HEK293 (cell line): ENCODE measurements around the gene OR52E2.

Source experiments
- CTCF ChIA-PET: fragments of 350-600 bp; formaldehyde crosslinking; extraction: SDS; loops from one replicate; lab custom pipeline; 2021; ENCODE audit warnings: antibody characterized with exemption; lab: Yijun Ruan, JAX
- POLR2A ChIA-PET: fragments of 300-600 bp; formaldehyde crosslinking; extraction: SDS; loops from one replicate; lab custom pipeline; 2020; ENCODE audit warnings: antibody characterized with exemption, inconsistent platforms; lab: Yijun Ruan, JAX
- H3K27ac ChIP-seq: fragments of 200-500 bp; sonication (Bioruptor generic); 2 replicates; pipeline ENCODE4 v1.5.1; 2014; ENCODE audit warnings: low read depth, low read length, control low read depth, inconsistent platforms; ENCODE audit errors: extremely low read depth
- H3K36me3 ChIP-seq, 2 experiments: fragments of 200-500 bp in 1 of 2; sonication (Bioruptor generic) in 1 of 2; 1 replicate in 1 of 2; 2 replicates in 1 of 2; pipeline ENCODE4 v1.5.1; 2014 to 2017; ENCODE audit warnings: inconsistent platforms in 2 of 2, low read length in 2 of 2; ENCODE audit not compliant: control insufficient read depth in 2 of 2, insufficient read depth in 1 of 2
- H3K4me1 ChIP-seq: fragments of 200-500 bp; sonication (Bioruptor generic); 2 replicates; pipeline ENCODE4 v1.5.1; 2014; ENCODE audit warnings: mild to moderate bottlenecking, low read length, inconsistent platforms; ENCODE audit not compliant: control insufficient read depth, insufficient read depth
- H3K4me3 ChIP-seq: 2 replicates; pipeline ENCODE4 v1.5.1; 2011; ENCODE audit warnings: low read depth, mild to moderate bottlenecking, control low read depth, low read length, moderate library complexity
- H3K9me3 ChIP-seq: fragments of 200-500 bp; sonication (Bioruptor generic); 2 replicates; pipeline ENCODE4 v1.5.1; 2014; ENCODE audit warnings: low read depth, low read length, inconsistent platforms; ENCODE audit not compliant: control insufficient read depth, insufficient read depth
- BCL11A ChIP-seq: fragments of 450-650 bp; formaldehyde crosslinking; IDR thresholded peaks from 2 replicates; pipeline ENCODE4 v1.5.1; 2016; ENCODE audit warnings: low read depth, missing biosample characterization, missing genetic modification characterization
- GLI2 ChIP-seq: fragments of 450-650 bp; formaldehyde crosslinking; IDR thresholded peaks from 2 replicates; pipeline ENCODE4; 2017; ENCODE audit warnings: missing biosample characterization, missing genetic modification characterization, low read depth, borderline replicate concordance
- IKZF3 ChIP-seq: fragments of 450-650 bp; IDR thresholded peaks from 2 replicates; pipeline ENCODE4 v1.5.0; 2018; ENCODE audit warnings: missing biosample characterization, mild to moderate bottlenecking, missing genetic modification characterization, moderate library complexity
- OSR2 ChIP-seq: fragments of 450-650 bp; formaldehyde crosslinking; IDR thresholded peaks from 2 replicates; pipeline ENCODE4 v1.5.1; 2016; ENCODE audit warnings: missing biosample characterization, missing genetic modification characterization
- REPIN1 ChIP-seq: fragments of 450-650 bp; formaldehyde crosslinking; IDR thresholded peaks from 2 replicates; pipeline ENCODE4 v1.5.1; 2017; ENCODE audit warnings: missing biosample characterization, missing genetic modification characterization, low read depth
- SETDB1 ChIP-seq: IDR thresholded peaks from one replicate; pipeline ENCODE4 v1.6.1; 2017; ENCODE audit warnings: mild to moderate bottlenecking, low read length, moderate library complexity, mixed read lengths; ENCODE audit not compliant: insufficient read length
- ZBTB1 ChIP-seq: fragments of 450-650 bp; formaldehyde crosslinking; IDR thresholded peaks from 2 replicates; pipeline ENCODE4 v1.5.1; 2016; ENCODE audit warnings: missing biosample characterization, missing genetic modification characterization
- ZBTB17 ChIP-seq: fragments of 450-650 bp; formaldehyde crosslinking; IDR thresholded peaks from 2 replicates; pipeline ENCODE4 v1.5.1; 2016; ENCODE audit warnings: missing biosample characterization, missing genetic modification characterization
- ZFP41 ChIP-seq: fragments of 450-650 bp; formaldehyde crosslinking; IDR thresholded peaks from 2 replicates; pipeline ENCODE4 v1.5.1; 2016; ENCODE audit warnings: missing biosample characterization, missing genetic modification characterization, borderline replicate concordance
- ZNF324 ChIP-seq: fragments of 450-650 bp; formaldehyde crosslinking; IDR thresholded peaks from 2 replicates; pipeline ENCODE4 v1.5.1; 2016; ENCODE audit warnings: missing biosample characterization, missing genetic modification characterization
- ZNF335 ChIP-seq: fragments of 450-650 bp; formaldehyde crosslinking; conservative IDR thresholded peaks from 2 replicates; pipeline ENCODE4 v1.5.1; 2016; ENCODE audit warnings: missing biosample characterization, missing genetic modification characterization
- ZNF426 ChIP-seq: fragments of 450-650 bp; formaldehyde crosslinking; IDR thresholded peaks from 2 replicates; pipeline ENCODE4 v1.5.1; 2017; ENCODE audit warnings: missing biosample characterization, missing genetic modification characterization, mild to moderate bottlenecking, inconsistent platforms, moderate library complexity
- ZNF544 ChIP-seq: fragments of 450-650 bp; formaldehyde crosslinking; IDR thresholded peaks from 2 replicates; pipeline ENCODE4 v1.5.0; 2017; ENCODE audit warnings: missing biosample characterization, missing genetic modification characterization
- ZNF560 ChIP-seq: fragments of 450-650 bp; formaldehyde crosslinking; IDR thresholded peaks from 2 replicates; pipeline ENCODE4 v1.5.1; 2017; ENCODE audit warnings: missing biosample characterization, missing genetic modification characterization, borderline replicate concordance
- ZNF596 ChIP-seq: fragments of 450-650 bp; IDR thresholded peaks from 2 replicates; pipeline ENCODE4 v1.5.0; 2018; ENCODE audit warnings: missing biosample characterization, mild to moderate bottlenecking, missing genetic modification characterization, moderate library complexity
- ZNF658 ChIP-seq: fragments of 450-650 bp; formaldehyde crosslinking; IDR thresholded peaks from 2 replicates; pipeline ENCODE4; 2016; ENCODE audit warnings: missing biosample characterization, missing genetic modification characterization
- ZNF791 ChIP-seq: fragments of 450-650 bp; formaldehyde crosslinking; IDR thresholded peaks from 2 replicates; pipeline ENCODE4 v1.5.1; 2016; ENCODE audit warnings: missing biosample characterization, missing genetic modification characterization
- ZNF837 ChIP-seq: fragments of 450-650 bp; formaldehyde crosslinking; IDR thresholded peaks from 2 replicates; pipeline ENCODE4 v1.5.1; 2016; ENCODE audit warnings: missing biosample characterization, missing genetic modification characterization
- TF ChIP-seq, protein P1 (sequence below): fragments of 450-650 bp; formaldehyde crosslinking; IDR thresholded peaks from 2 replicates; pipeline ENCODE4 v1.5.1; 2017; ENCODE audit warnings: missing biosample characterization, missing genetic modification characterization
- TF ChIP-seq, protein P2 (sequence below): fragments of 450-650 bp; formaldehyde crosslinking; IDR thresholded peaks from 2 replicates; pipeline ENCODE4 v1.5.1; 2016; ENCODE audit warnings: missing biosample characterization, missing genetic modification characterization
- TF ChIP-seq, protein P3 (sequence below): fragments of 450-650 bp; formaldehyde crosslinking; IDR thresholded peaks from 2 replicates; pipeline ENCODE4 v1.5.1; 2016; ENCODE audit warnings: missing biosample characterization, missing genetic modification characterization
- TF ChIP-seq, protein P4 (sequence below): fragments of 450-650 bp; formaldehyde crosslinking; IDR thresholded peaks from 2 replicates; pipeline ENCODE4 v1.5.1; 2016; ENCODE audit warnings: missing biosample characterization, missing genetic modification characterization

The OR52E2 gene

DNA sequence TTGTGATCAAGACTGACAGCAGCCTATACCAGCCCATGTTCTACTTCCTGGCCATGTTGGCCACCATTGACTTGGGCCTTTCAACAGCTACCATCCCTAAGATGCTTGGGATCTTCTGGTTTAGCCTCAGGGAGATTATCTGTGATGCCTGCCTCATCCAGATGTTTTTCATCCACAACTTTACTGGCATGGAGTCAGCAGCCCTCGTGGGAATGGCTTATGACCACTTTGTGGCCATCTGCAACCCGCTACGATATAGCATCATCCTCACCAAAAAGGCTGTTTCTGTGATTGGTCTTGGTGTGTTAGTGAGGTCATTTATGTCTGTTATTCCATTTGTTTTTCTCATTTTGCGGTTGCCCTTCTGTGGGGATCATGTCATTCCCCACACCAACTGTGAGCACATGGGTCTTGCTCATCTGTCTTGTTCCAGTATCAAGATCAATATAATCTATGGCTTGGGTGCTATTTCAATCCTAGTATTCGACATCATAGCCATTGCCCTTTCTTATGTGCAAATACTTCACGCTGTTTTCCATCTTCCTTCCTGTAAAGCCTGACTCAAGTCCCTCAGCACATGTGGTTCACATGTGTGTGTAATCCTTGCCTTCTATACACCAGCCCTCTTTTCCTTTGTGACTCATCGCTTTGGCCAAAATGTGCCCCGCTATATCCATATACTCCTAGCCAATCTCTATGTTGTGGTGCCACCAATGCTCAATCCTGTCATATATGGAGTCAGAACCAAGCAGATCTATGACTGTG is 33.6 kb upstream of the OR52E2 start:
- Histone ChIP-seq H3K4me1 (no peaks in the 10 kb centered on the region), H3K36me3 (no peaks in the 10 kb centered on the region), H3K4me3 (no peak overlapping the region), H3K27ac (no peak overlapping the region), H3K9me3 (no peaks in the 10 kb centered on the region)
- TF ChIP-seq REPIN1 (tag by site-specific recombination) = no peak
- no peak for TF ChIP-seq ZNF544 (tag by site-specific recombination)
- no peak for TF ChIP-seq ZNF335
- TF ChIP-seq ZNF596 (tag by site-specific recombination) = no peak
- no peak for TF ChIP-seq GLI2 (tag by site-specific recombination)
- no peak for TF ChIP-seq BCL11A (tag by site-specific recombination)
- TF ChIP-seq, protein P1, sequence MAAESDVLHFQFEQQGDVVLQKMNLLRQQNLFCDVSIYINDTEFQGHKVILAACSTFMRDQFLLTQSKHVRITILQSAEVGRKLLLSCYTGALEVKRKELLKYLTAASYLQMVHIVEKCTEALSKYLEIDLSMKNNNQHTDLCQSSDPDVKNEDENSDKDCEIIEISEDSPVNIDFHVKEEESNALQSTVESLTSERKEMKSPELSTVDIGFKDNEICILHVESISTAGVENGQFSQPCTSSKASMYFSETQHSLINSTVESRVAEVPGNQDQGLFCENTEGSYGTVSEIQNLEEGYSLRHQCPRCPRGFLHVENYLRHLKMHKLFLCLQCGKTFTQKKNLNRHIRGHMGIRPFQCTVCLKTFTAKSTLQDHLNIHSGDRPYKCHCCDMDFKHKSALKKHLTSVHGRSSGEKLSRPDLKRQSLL (tag by site-specific recombination) = no peak
- TF ChIP-seq ZNF560 (tag by site-specific recombination) = no peak
- no peak for TF ChIP-seq ZFP41 (tag by site-specific recombination)
- no peak for TF ChIP-seq ZNF426 (tag by site-specific recombination)
- TF ChIP-seq ZBTB17 (tag by site-specific recombination) = no peak
- no peak for TF ChIP-seq ZBTB1 (tag by site-specific recombination)
- ChIA-PET POLR2A (no interaction called here), CTCF (no interaction called here)

DNA sequence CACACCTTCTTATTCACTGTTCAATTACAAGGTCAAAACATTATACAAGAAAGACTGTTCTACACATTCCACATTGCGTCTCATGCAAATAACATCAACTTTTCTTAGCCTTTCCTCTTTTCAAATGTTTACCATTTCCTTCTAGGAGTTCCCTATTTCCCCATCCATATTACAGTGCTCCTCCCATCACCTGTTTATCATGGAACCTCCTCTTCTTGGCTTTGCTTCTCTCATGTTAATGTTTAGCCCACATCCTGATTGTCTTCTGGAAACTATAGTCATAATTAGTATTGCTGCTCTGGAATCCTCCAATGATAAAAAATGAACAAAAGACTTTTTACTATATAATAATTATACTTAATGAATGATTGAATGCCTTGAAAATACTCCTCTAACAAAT is 31.2 kb upstream of the OR52E2 start:
- Histone ChIP-seq H3K9me3 (no peaks in the 10 kb centered on the region), H3K4me3 (no peak overlapping the region), H3K36me3 (no peaks in the 10 kb centered on the region), H3K4me1 (no peaks in the 10 kb centered on the region), H3K27ac (no peak overlapping the region)
- ChIA-PET POLR2A (no interaction called here), CTCF (no interaction called here)
- TF ChIP-seq OSR2 (no peak), ZNF426 (tag by site-specific recombination) (no peak), ZNF837 (no peak), ZNF324 (no peak), IKZF3 (no peak), ZNF658 (tag by site-specific recombination) (no peak), SETDB1 (no peak), ZNF791 (tag by site-specific recombination) (no peak)
- TF ChIP-seq, protein P2, sequence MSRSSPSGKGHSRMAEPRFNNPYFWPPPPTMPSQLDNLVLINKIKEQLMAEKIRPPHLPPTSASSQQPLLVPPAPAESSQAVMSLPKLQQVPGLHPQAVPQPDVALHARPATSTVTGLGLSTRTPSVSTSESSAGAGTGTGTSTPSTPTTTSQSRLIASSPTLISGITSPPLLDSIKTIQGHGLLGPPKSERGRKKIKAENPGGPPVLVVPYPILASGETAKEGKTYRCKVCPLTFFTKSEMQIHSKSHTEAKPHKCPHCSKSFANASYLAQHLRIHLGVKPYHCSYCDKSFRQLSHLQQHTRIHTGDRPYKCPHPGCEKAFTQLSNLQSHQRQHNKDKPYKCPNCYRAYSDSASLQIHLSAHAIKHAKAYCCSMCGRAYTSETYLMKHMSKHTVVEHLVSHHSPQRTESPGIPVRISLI (tag by site-specific recombination) = no peak
- TF ChIP-seq, protein P3, sequence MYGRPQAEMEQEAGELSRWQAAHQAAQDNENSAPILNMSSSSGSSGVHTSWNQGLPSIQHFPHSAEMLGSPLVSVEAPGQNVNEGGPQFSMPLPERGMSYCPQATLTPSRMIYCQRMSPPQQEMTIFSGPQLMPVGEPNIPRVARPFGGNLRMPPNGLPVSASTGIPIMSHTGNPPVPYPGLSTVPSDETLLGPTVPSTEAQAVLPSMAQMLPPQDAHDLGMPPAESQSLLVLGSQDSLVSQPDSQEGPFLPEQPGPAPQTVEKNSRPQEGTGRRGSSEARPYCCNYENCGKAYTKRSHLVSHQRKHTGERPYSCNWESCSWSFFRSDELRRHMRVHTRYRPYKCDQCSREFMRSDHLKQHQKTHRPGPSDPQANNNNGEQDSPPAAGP (tag by site-specific recombination) = no peak
- TF ChIP-seq, protein P4, sequence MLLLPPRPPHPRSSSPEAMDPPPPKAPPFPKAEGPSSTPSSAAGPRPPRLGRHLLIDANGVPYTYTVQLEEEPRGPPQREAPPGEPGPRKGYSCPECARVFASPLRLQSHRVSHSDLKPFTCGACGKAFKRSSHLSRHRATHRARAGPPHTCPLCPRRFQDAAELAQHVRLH (tag by site-specific recombination) = no peak
